ENCODE data around the gene CAPN7.

The CAPN7 gene

DNA sequence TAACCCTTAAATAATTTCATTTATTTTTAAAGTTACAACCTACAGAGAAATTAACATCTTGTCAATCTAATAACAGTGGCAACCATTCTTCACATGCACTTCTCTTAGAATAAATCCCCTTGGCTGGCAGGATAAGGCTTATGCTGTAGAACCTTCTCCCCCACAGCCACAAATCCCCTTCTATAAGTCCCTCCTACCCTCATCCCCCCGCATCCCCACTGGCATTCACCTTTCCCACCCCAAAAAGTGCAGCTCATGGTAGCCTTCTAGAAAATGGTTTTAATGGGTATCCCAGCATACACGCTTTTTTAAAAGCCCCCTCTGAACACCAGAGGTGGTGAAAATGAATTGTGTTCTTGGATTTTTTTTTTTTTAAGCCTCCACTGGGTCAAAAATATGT lies 49.2 kb downstream of the CAPN7 start:
- no peak for DNase-seq (ENCODE audit: extremely low spot score)
- TF ChIP-seq, protein P1, sequence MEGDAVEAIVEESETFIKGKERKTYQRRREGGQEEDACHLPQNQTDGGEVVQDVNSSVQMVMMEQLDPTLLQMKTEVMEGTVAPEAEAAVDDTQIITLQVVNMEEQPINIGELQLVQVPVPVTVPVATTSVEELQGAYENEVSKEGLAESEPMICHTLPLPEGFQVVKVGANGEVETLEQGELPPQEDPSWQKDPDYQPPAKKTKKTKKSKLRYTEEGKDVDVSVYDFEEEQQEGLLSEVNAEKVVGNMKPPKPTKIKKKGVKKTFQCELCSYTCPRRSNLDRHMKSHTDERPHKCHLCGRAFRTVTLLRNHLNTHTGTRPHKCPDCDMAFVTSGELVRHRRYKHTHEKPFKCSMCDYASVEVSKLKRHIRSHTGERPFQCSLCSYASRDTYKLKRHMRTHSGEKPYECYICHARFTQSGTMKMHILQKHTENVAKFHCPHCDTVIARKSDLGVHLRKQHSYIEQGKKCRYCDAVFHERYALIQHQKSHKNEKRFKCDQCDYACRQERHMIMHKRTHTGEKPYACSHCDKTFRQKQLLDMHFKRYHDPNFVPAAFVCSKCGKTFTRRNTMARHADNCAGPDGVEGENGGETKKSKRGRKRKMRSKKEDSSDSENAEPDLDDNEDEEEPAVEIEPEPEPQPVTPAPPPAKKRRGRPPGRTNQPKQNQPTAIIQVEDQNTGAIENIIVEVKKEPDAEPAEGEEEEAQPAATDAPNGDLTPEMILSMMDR (IDR thresholded peaks at IDR 0.05; ENCODE audit: control extremely low read depth, extremely low read depth, low read depth, missing control alignments), result no peak
- CTCF ChIA-PET, result interaction anchor here (1.8 to 5.5 kb wide), 3 partner anchors 12 to 150 kb away, joined by 8 to 72 read pairs (median 8); no protein-coding TSS in a partner anchor
- POLR2A ChIA-PET, result no interaction called here

DNA sequence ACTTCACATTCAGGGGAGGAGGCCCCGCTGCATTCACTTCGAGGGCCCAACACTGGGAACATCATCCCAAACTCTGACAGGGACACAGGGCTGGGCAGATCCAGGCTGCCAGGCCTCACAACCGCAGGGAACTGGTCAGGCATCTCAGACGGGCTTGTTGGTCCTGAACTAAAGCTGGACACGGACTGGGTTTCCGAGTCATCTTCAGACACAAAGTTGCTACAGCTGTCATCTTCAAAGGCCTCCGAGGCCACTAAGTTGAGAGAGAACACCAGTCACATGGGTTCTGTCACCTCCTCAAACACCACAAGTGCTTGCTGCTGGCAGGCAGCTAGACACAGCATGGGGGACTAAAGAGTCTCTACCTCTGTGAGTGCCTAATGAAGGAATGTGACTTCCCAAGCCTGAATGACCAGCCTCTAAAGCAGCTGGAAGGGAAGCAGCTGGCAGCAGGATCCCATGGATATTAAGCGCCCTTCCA lies 50.9 kb downstream of the CAPN7 start:
- ChIA-PET CTCF (interaction anchor here (1.0 to 5.5 kb wide), 6 partner anchors 10 to 149 kb away, joined by 3 to 72 read pairs (median 8); no protein-coding TSS in a partner anchor), POLR2A (no interaction called here)
- TF ChIP-seq, protein P1 (IDR thresholded peaks at IDR 0.05; ENCODE audit: control extremely low read depth, extremely low read depth, low read depth, missing control alignments), result no peak
- no peak for DNase-seq (ENCODE audit: extremely low spot score)

DNA sequence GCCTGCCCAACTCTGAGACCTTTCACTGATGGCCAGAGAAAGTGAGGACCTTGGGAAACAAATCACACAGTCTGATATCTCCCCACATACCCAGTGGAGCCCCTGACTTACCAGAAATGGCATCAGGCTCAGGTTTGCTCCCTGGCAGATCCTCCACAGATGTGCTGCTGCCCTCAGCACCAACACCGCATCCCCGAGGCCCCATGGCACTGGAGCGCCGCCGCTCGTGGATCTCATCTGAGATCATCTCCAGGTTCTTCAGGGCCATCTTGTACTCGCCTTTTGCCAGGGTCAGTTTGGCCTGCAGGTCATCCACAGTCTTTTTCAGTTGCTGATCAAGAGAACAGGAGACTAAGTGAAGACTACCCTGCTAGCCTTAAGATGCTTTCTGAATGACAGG lies 52.7 kb downstream of the CAPN7 start:
- POLR2A ChIA-PET, result no interaction called here
- TF ChIP-seq, protein P1 (IDR thresholded peaks at IDR 0.05; ENCODE audit: control extremely low read depth, extremely low read depth, low read depth, missing control alignments), result no peak
- CTCF ChIA-PET, result interaction anchor here (1.4 to 5.5 kb wide), 3 partner anchors 8 to 147 kb away, joined by 3 to 72 read pairs (median 6); no protein-coding TSS in a partner anchor
- DNase-seq (ENCODE audit: extremely low spot score), result no peak

DNA sequence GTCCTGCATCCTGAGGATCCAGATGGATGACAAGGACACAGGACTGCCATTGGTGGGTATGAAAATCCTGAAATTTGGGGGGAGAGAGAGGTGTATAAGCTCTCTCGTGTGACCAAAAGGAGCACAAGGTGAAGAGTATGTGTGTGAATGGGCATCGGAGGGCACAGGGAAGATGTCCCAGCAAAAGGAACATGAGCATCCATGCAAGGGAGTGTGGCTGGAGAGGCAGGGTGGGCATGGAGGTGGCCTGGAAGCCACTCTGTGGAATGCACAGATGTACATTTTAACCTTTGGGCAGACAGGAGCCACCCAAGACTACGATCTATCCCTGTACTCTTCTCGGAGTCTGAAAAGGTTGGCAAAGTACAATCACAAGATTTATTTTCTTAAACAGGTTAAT lies 54.5 kb downstream of the CAPN7 start:
- CTCF ChIA-PET, result interaction anchor here (0.9 to 5.5 kb wide), 6 partner anchors 6 to 146 kb away, joined by 3 to 72 read pairs (median 4); no protein-coding TSS in a partner anchor
- POLR2A ChIA-PET, result no interaction called here
- TF ChIP-seq, protein P1 (IDR thresholded peaks at IDR 0.05; ENCODE audit: control extremely low read depth, extremely low read depth, low read depth, missing control alignments), result no peak
- no peak for DNase-seq (ENCODE audit: extremely low spot score)

DNA sequence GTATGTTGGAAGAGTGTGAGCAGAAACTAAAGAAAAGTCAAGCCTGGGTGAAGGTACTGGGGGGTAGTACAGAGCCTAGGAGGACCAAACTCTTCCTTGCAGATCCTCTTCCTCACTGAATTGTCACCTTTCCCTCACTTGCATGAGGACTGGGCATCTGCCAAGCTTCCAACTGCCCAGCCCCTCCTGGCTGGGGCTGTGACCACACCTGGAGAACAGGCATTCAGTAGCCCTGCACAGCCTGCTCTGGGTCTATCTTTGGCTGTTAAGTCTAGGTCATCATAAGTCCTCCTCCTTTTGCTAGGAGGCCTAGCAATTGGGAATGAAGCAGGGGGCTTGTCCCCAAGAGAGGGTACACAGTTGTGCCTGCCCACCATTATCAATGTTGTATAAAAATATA lies 55.2 kb downstream of the CAPN7 start:
- ChIA-PET POLR2A (no interaction called here), CTCF (interaction anchor here (1.6 to 10.4 kb wide), 2 partner anchors 23 to 116 kb away, joined by 4 to 203 read pairs; no protein-coding TSS in a partner anchor)
- no peak for DNase-seq (ENCODE audit: extremely low spot score)
- TF ChIP-seq, protein P1 (IDR thresholded peaks at IDR 0.05; ENCODE audit: control extremely low read depth, extremely low read depth, low read depth, missing control alignments), result no peak

DNA sequence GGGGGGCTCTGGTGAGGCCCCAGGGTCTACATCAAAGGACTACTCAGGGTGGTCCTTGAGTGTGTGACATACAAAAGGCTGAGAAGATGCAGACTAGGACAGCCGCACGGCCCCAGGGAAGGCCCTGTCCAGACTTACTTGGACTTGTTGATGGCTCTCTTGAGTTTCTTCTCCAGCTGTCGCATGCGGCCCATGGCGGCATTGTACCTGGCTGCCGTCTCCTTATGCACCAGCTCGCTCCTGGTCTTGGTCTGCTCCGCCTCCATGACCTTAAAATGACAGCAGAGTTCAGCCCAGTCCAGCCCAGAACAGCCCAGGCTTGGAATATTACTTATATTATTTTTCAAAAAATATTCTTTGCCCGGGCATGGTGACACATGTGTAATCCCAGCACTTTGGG lies 56.0 kb downstream of the CAPN7 start:
- POLR2A ChIA-PET, result no interaction called here
- CTCF ChIA-PET, result interaction anchor here (10.4 kb wide), 1 partner anchor 22 kb away, joined by 203 read pairs; no protein-coding TSS in a partner anchor
- TF ChIP-seq, protein P1 (IDR thresholded peaks at IDR 0.05; ENCODE audit: control extremely low read depth, extremely low read depth, low read depth, missing control alignments), result no peak
- DNase-seq (ENCODE audit: extremely low spot score), result no peak

Data from GM10248 (cell line).